OCI-LY1 (cell line): ENCODE measurements around the gene SIRPA.

Experiments
- H2AFZ ChIP-seq: fragments of 200-600 bp; sonication (generic), shearing (Covaris generic); 2 replicates; pipeline ENCODE4 v1.6.0; 2014; ENCODE audit warnings: antibody characterized with exemption, mild to moderate bottlenecking, low read length
- H3F3A ChIP-seq: fragments of 200-600 bp; sonication (generic), shearing (Covaris generic); 2 replicates; pipeline ENCODE4 v1.6.0; 2014; ENCODE audit warnings: mild to moderate bottlenecking, antibody characterized with exemption, low read length, moderate library complexity; ENCODE audit not compliant: insufficient read depth
- H3K27ac ChIP-seq: fragments of 200-600 bp; sonication (generic); 2 replicates; pipeline ENCODE4 v1.5.1; 2014; ENCODE audit warnings: low read length, mixed run types, mild to moderate bottlenecking, low read depth; ENCODE audit not compliant: poor library complexity, severe bottlenecking
- H3K27me3 ChIP-seq: fragments of 200-600 bp; sonication (generic); 2 replicates; pipeline ENCODE4 v1.6.0; 2014; ENCODE audit warnings: antibody characterized with exemption, mild to moderate bottlenecking, low read length, moderate library complexity; ENCODE audit not compliant: insufficient read depth
- H3K36me3 ChIP-seq: fragments of 200-600 bp; sonication (generic); 2 replicates; pipeline ENCODE4 v1.6.1; 2014; ENCODE audit warnings: mild to moderate bottlenecking, antibody characterized with exemption, low read length, moderate library complexity, mixed read lengths; ENCODE audit not compliant: insufficient read depth
- H3K4me1 ChIP-seq: fragments of 200-600 bp; sonication (generic); 2 replicates; pipeline ENCODE4 v1.5.1; 2014; ENCODE audit warnings: mild to moderate bottlenecking, low read length, moderate library complexity; ENCODE audit not compliant: insufficient read depth, severe bottlenecking
- H3K4me2 ChIP-seq: fragments of 200-600 bp; sonication (generic), shearing (Covaris generic); 2 replicates; pipeline ENCODE4 v1.6.1; 2014; ENCODE audit warnings: low read length
- H3K4me3 ChIP-seq: fragments of 200-600 bp; sonication (generic); 2 replicates; pipeline ENCODE4 v1.5.1; 2014; ENCODE audit warnings: low read length, low read depth, mild to moderate bottlenecking, mixed read lengths; ENCODE audit not compliant: poor library complexity, severe bottlenecking
- H3K79me2 ChIP-seq: fragments of 200-600 bp; shearing (Covaris generic); 2 replicates; pipeline ENCODE4 v1.6.1; 2016; ENCODE audit warnings: mixed run types, low read length, mixed read lengths; ENCODE audit not compliant: insufficient read depth
- H3K9ac ChIP-seq: fragments of 200-600 bp; sonication (generic), shearing (Covaris generic); 2 replicates; pipeline ENCODE4 v1.6.1; 2014; ENCODE audit warnings: mild to moderate bottlenecking, low read length, mixed read lengths
- H3K9me2 ChIP-seq: fragments of 200-600 bp; sonication (generic), shearing (Covaris generic); 2 replicates; pipeline ENCODE4 v1.6.1; 2014; ENCODE audit warnings: low read depth, mild to moderate bottlenecking, low read length, mixed read lengths
- H3K9me3 ChIP-seq: fragments of 200-600 bp; shearing (Covaris generic); 2 replicates; pipeline ENCODE4 v1.6.1; 2014; ENCODE audit warnings: low read length, mixed read lengths
- H4K20me1 ChIP-seq: fragments of 200-600 bp; sonication (generic), shearing (Covaris generic); 2 replicates; pipeline ENCODE4 v1.6.0; 2016; ENCODE audit warnings: mild to moderate bottlenecking, low read length; ENCODE audit not compliant: insufficient read depth
- EZH2 ChIP-seq: fragments of 200-600 bp; sonication (generic), shearing (Covaris generic); IDR thresholded peaks from 2 replicates; pipeline ENCODE4 v1.8.0; 2017; ENCODE audit warnings: borderline replicate concordance, mixed run types, mild to moderate bottlenecking, antibody characterized with exemption, low read length, moderate library complexity, mixed read lengths
- TF ChIP-seq, protein P1 (sequence below): fragments of 200-600 bp; sonication (generic), shearing (Covaris generic); IDR thresholded peaks from 2 replicates; pipeline ENCODE4 v1.5.1; 2017; ENCODE audit warnings: mild to moderate bottlenecking, antibody characterized with exemption, low read length, moderate library complexity, mixed read lengths

SIRPA gene

GRCh38 chr20:1939270-1939595, 44.0 kb downstream of the SIRPA start:
- no peaks in the 10 kb centered on the region for H3K9me2 ChIP-seq
- H3F3A ChIP-seq: no peaks in the 10 kb centered on the region
- H3K4me2 ChIP-seq: no peak overlapping the region
- H3K79me2 ChIP-seq: no peaks in the 10 kb centered on the region
- H3K27me3 ChIP-seq: 0 out of 2 replicates have a peak, but pooled peaks cover 4% of the 10 kb centered on the region
- no peak overlapping the region for H3K9ac ChIP-seq
- H2AFZ ChIP-seq: no peak overlapping the region
- TF ChIP-seq, protein P1, sequence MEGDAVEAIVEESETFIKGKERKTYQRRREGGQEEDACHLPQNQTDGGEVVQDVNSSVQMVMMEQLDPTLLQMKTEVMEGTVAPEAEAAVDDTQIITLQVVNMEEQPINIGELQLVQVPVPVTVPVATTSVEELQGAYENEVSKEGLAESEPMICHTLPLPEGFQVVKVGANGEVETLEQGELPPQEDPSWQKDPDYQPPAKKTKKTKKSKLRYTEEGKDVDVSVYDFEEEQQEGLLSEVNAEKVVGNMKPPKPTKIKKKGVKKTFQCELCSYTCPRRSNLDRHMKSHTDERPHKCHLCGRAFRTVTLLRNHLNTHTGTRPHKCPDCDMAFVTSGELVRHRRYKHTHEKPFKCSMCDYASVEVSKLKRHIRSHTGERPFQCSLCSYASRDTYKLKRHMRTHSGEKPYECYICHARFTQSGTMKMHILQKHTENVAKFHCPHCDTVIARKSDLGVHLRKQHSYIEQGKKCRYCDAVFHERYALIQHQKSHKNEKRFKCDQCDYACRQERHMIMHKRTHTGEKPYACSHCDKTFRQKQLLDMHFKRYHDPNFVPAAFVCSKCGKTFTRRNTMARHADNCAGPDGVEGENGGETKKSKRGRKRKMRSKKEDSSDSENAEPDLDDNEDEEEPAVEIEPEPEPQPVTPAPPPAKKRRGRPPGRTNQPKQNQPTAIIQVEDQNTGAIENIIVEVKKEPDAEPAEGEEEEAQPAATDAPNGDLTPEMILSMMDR: no peak
- TF ChIP-seq EZH2: no peak
- H3K27ac ChIP-seq: no peak overlapping the region
- H3K36me3 ChIP-seq: no peaks in the 10 kb centered on the region
- H3K4me1 ChIP-seq: no peaks in the 10 kb centered on the region
- no peaks in the 10 kb centered on the region for H4K20me1 ChIP-seq
- H3K9me3 ChIP-seq: no peaks in the 10 kb centered on the region
- no peak overlapping the region for H3K4me3 ChIP-seq

DNA sequence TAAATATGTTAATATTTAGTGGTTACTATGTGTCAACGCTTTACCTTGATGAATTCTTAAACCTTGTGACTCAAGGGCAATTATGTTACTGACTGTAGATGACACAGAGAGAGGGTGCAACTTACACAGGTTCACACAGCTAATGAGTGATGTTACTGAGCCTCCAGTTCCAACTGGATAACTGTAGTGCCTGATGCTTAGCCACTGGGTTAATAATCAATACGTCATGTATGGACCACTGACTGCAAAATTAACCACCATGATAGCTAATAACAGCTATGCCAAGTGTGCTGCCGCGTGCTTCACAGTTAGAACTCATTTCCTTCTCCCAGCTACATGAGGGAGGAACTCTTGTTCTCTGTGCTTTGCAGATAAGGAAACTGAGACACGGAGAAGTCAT, 45.4 kb downstream of the SIRPA start:
- H3K4me1 ChIP-seq: no peaks in the 10 kb centered on the region
- no peak overlapping the region for H3K4me2 ChIP-seq

GRCh38 chr20:1941226-1941625, 46.0 kb downstream of the SIRPA start:
- Histone ChIP-seq H3K9me2 (no peaks in the 10 kb centered on the region), H3K36me3 (no peaks in the 10 kb centered on the region), H3K79me2 (no peaks in the 10 kb centered on the region)

More for the DNA sequence above, 45.4 kb downstream of the SIRPA start:
- Histone ChIP-seq H3K27me3 (0 out of 2 replicates have a peak, but pooled peaks cover 4% of the 10 kb centered on the region), H4K20me1 (no peaks in the 10 kb centered on the region), H3K9me2 (no peaks in the 10 kb centered on the region), H3K9ac (no peak overlapping the region), H3K9me3 (no peaks in the 10 kb centered on the region), H3K4me3 (no peak overlapping the region), H3K36me3 (no peaks in the 10 kb centered on the region), H3K79me2 (no peaks in the 10 kb centered on the region), H2AFZ (no peak overlapping the region), H3K27ac (no peak overlapping the region), H3F3A (no peaks in the 10 kb centered on the region)
- TF ChIP-seq EZH2: no peak
- TF ChIP-seq, protein P1: no peak

GRCh38 chr20:1942061-1942460, 46.9 kb downstream of the SIRPA start:
- Histone ChIP-seq H3K79me2 (no peaks in the 10 kb centered on the region), H3K27me3 (0 out of 2 replicates have a peak, but pooled peaks cover 4% of the 10 kb centered on the region), H2AFZ (no peak overlapping the region), H3K4me1 (no peaks in the 10 kb centered on the region), H4K20me1 (no peaks in the 10 kb centered on the region), H3K27ac (no peak overlapping the region), H3K4me2 (no peak overlapping the region), H3F3A (no peaks in the 10 kb centered on the region), H3K9me2 (no peaks in the 10 kb centered on the region), H3K4me3 (no peak overlapping the region), H3K36me3 (no peaks in the 10 kb centered on the region), H3K9ac (no peak overlapping the region), H3K9me3 (no peaks in the 10 kb centered on the region)
- TF ChIP-seq, protein P1: no peak
- TF ChIP-seq EZH2: no peak

More at GRCh38 chr20:1941226-1941625, 46.0 kb downstream of the SIRPA start:
- Histone ChIP-seq H4K20me1 (no peaks in the 10 kb centered on the region), H3K9me3 (no peaks in the 10 kb centered on the region), H2AFZ (no peak overlapping the region), H3K4me3 (no peak overlapping the region), H3K27ac (no peak overlapping the region), H3F3A (no peaks in the 10 kb centered on the region), H3K4me1 (no peaks in the 10 kb centered on the region), H3K9ac (no peak overlapping the region), H3K27me3 (0 out of 2 replicates have a peak, but pooled peaks cover 4% of the 10 kb centered on the region), H3K4me2 (no peak overlapping the region)
- TF ChIP-seq EZH2: no peak
